Lower leg skin (tissue), 3 donors: ENCODE measurements around the gene ANKFN1.

Source experiments
- CTCF ChIP-seq, 3 donors: fragments of 450-650 bp; IDR thresholded peaks; one replicate each; pipeline ENCODE4 v1.5.1; 2016; ENCODE audit warnings: antibody characterized with exemption in 3 of 3, mild to moderate bottlenecking in 3 of 3, moderate library complexity in 2 of 3
- POLR2A ChIP-seq, 2 donors: fragments of 450-650 bp; IDR thresholded peaks; one replicate each; pipeline ENCODE4 v1.6.1; 2016 to 2017; ENCODE audit warnings: antibody characterized with exemption in 2 of 2, mild to moderate bottlenecking in 1 of 2, moderate library complexity in 1 of 2

GRCh38 chr17:56182081-56182480 is 28.8 kb downstream of the ANKFN1 start:
- no peak for TF ChIP-seq CTCF (IDR thresholded peaks at IDR 0.05)
- TF ChIP-seq POLR2A (IDR thresholded peaks at IDR 0.05): no peak
